Neuronal stem cell (in vitro differentiated cells): ENCODE results near the gene RYR2.

Experiments used
- DNase-seq: peaks from one replicate; pipeline ENCODE4 v3.0.0-alpha.2; 2013; ENCODE audit warnings: low spot score
- H2AFZ ChIP-seq: one replicate; pipeline ENCODE4 v1.6.1; 2013; ENCODE audit warnings: mild to moderate bottlenecking, low read length, inconsistent platforms
- H2AK5ac ChIP-seq: 2 replicates; pipeline ENCODE4 v1.6.1; 2013; ENCODE audit warnings: low read depth, mild to moderate bottlenecking, inconsistent platforms, low read length, moderate library complexity, mixed read lengths
- H2BK120ac ChIP-seq: 2 replicates; pipeline ENCODE4 v1.6.1; 2013; ENCODE audit warnings: low read depth, mild to moderate bottlenecking, inconsistent platforms, low read length, moderate library complexity, mixed read lengths
- H2BK12ac ChIP-seq: one replicate; pipeline ENCODE4 v1.6.1; 2013; ENCODE audit warnings: low read length, inconsistent platforms
- H2BK15ac ChIP-seq: 2 replicates; pipeline ENCODE4 v1.6.1; 2013; ENCODE audit warnings: mild to moderate bottlenecking, low read length, inconsistent platforms, mixed read lengths
- H2BK5ac ChIP-seq: one replicate; pipeline ENCODE4 v1.6.1; 2013; ENCODE audit warnings: inconsistent platforms, mild to moderate bottlenecking, low read length, moderate library complexity
- H3K14ac ChIP-seq: one replicate; pipeline ENCODE4 v1.6.1; 2013; ENCODE audit warnings: low read length, inconsistent platforms
- H3K18ac ChIP-seq: 2 replicates; pipeline ENCODE4 v1.6.1; 2013; ENCODE audit warnings: low read length, inconsistent platforms
- H3K23ac ChIP-seq: 2 replicates; pipeline ENCODE4 v1.6.1; 2013; ENCODE audit warnings: low read depth, mild to moderate bottlenecking, mixed read lengths, low read length, inconsistent platforms; ENCODE audit not compliant: poor library complexity
- H3K27ac ChIP-seq: replicated peaks from 3 replicates; pipeline ENCODE4 v1.5.1; 2013; ENCODE audit warnings: low read length, inconsistent platforms
- H3K27me3 ChIP-seq, 3 experiments: 2 replicates each; pipeline ENCODE4 v1.6.1; 2013; ENCODE audit warnings: low read length in 3 of 3, mild to moderate bottlenecking in 2 of 3, inconsistent platforms in 1 of 3, low read depth in 1 of 3, mixed read lengths in 1 of 3, moderate library complexity in 1 of 3; ENCODE audit not compliant: control insufficient read depth in 3 of 3, insufficient read depth in 3 of 3
- H3K36me3 ChIP-seq, 2 donors: replicated peaks in 1 of 2; 2 replicates each; pipeline ENCODE4 v1.6.1; 2013; ENCODE audit warnings: low read length in 2 of 2; ENCODE audit not compliant: control insufficient read depth in 2 of 2, insufficient read depth in 2 of 2
- H3K4ac ChIP-seq: 2 replicates; pipeline ENCODE4 v1.6.1; 2013; ENCODE audit warnings: inconsistent platforms, mild to moderate bottlenecking, low read length, moderate library complexity
- H3K4me1 ChIP-seq, 2 donors: 1 replicate in 1 of 2; 2 replicates in 1 of 2; pipeline ENCODE4 v1.6.1; 2013; ENCODE audit warnings: low read length in 2 of 2, low read depth in 1 of 2; ENCODE audit not compliant: control insufficient read depth in 2 of 2, insufficient read depth in 1 of 2
- H3K4me2 ChIP-seq: one replicate; pipeline ENCODE4 v1.6.1; 2013; ENCODE audit warnings: mild to moderate bottlenecking, low read length, inconsistent platforms; ENCODE audit not compliant: insufficient read depth, poor library complexity, severe bottlenecking
- H3K4me3 ChIP-seq, 2 donors: 2 replicates each; pipeline ENCODE4 v1.5.1; 2013; ENCODE audit warnings: low read length in 2 of 2, mild to moderate bottlenecking in 2 of 2, inconsistent platforms in 1 of 2, moderate library complexity in 1 of 2
- H3K79me1 ChIP-seq: one replicate; pipeline ENCODE4 v1.6.1; 2013; ENCODE audit warnings: low read depth, mild to moderate bottlenecking, inconsistent platforms, low read length, moderate library complexity
- H3K9ac ChIP-seq: one replicate; pipeline ENCODE4 v1.6.1; 2013; ENCODE audit warnings: mild to moderate bottlenecking, low read depth, low read length, inconsistent platforms; ENCODE audit not compliant: poor library complexity
- H3K9me3 ChIP-seq, 2 donors: replicated peaks in 1 of 2; 2 replicates each; pipeline versions ENCODE3 to v1.6.1; 2013; ENCODE audit warnings: low read length in 2 of 2, mild to moderate bottlenecking in 2 of 2, inconsistent platforms in 1 of 2, low read depth in 1 of 2, mixed read lengths in 1 of 2, moderate library complexity in 1 of 2; ENCODE audit not compliant: control insufficient read depth in 2 of 2, insufficient read depth in 1 of 2
- H4K8ac ChIP-seq: one replicate; pipeline ENCODE4 v1.6.1; 2013; ENCODE audit warnings: low read depth, mild to moderate bottlenecking, inconsistent platforms, low read length, moderate library complexity
- H4K91ac ChIP-seq: one replicate; pipeline ENCODE4 v1.6.1; 2013; ENCODE audit warnings: low read length, low read depth, mild to moderate bottlenecking, inconsistent platforms; ENCODE audit not compliant: poor library complexity
- WGBS, 2 donors: extraction: QIAGEN DNeasy Blood & Tissue Kit; methylation state at CpG; one replicate each; pipeline ENCODE4 v1.1.7; 2013; ENCODE audit warnings: missing lambda C conversion rate in 2 of 2, mixed read lengths in 1 of 2; ENCODE audit not compliant: insufficient read length in 2 of 2, insufficient replicate concordance in 1 of 2; ENCODE audit errors: extremely low coverage in 2 of 2; 5-methylcytosine and 5-hydroxymethylcytosine counted together

The RYR2 gene

DNA sequence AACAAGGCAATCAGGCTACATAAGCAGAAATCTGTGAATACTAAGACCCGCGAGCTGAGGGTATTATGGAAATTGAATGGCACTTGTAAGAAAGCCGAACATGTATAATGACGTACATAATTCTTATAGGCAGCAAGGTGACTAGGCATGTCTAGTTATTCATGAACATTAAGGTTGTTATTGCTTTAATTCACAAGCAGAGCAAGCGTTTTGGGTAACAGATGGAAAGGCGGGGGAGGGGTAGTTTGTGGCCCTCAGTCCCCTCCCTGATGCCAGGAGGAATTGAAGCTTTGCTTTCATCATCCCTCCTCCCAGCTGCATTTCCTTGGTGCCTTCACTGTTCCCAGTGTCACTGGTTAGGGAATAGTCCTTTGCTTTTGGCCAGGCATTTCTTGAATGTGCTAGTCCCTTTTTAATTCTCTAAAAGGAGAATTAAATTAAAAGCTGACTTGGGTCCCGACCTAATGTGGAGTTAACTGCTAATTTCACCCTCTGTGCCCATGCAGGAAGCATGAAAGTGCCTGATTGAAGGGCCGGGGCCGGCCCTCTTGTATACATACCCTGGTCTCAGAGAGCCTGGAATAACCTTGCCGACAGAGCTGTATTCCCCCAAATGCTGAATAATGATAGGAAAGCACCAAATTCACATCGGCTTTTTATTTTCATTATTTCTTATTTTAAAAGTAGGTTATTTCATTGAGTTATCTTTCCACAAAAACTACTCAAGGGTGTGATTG, 42.5 kb downstream of the RYR2 start:
- Histone ChIP-seq H2AFZ (no peak overlapping the region), H3K27ac (no peak overlapping the region), H3K27me3 (no peaks in the 10 kb centered on the region), H2BK120ac (no peak overlapping the region), H3K23ac (no peak overlapping the region), H3K18ac (no peak overlapping the region), H3K14ac (no peak overlapping the region), H3K4ac (no peak overlapping the region), H4K8ac (no peak overlapping the region), H3K79me1 (no peaks in the 10 kb centered on the region), H3K4me2 (no peak overlapping the region), H2BK15ac (no peak overlapping the region), H2BK5ac (no peak overlapping the region), H3K9me3 (no peaks in the 10 kb centered on the region), H3K4me1 (no peaks in the 10 kb centered on the region), H2BK12ac (no peak overlapping the region), H3K9ac (no peak overlapping the region), H3K36me3 (no peaks in the 10 kb centered on the region), H2AK5ac (no peak overlapping the region), H4K91ac (no peak overlapping the region), H3K4me3 (no peak overlapping the region)
- no peak for DNase-seq
- WGBS, 2 donors = no CpG with 5 or more reads among the region's 11 CpGs

- no peak overlapping the region for H2BK120ac ChIP-seq
- no peak overlapping the region for H3K4me2 ChIP-seq
- no peak overlapping the region for H2BK12ac ChIP-seq
- H3K4me1 ChIP-seq = no peaks in the 10 kb centered on the region
- H4K8ac ChIP-seq = no peak overlapping the region
- H3K14ac ChIP-seq = no peak overlapping the region
- no peak overlapping the region for H2AFZ ChIP-seq
- no peak overlapping the region for H3K4ac ChIP-seq
- H3K27ac ChIP-seq = no peak overlapping the region
- DNase-seq = no peak
- no peaks in the 10 kb centered on the region for H3K9me3 ChIP-seq
- no peaks in the 10 kb centered on the region for H3K36me3 ChIP-seq
- H3K23ac ChIP-seq = no peak overlapping the region
- no peak overlapping the region for H2BK5ac ChIP-seq
- H2AK5ac ChIP-seq = no peak overlapping the region
- no peak overlapping the region for H3K4me3 ChIP-seq
- H3K27me3 ChIP-seq = no peaks in the 10 kb centered on the region
- H3K9ac ChIP-seq = no peak overlapping the region
- no CpG with 5 or more reads among the region's 3 CpGs for WGBS, 2 donors
- H2BK15ac ChIP-seq = no peak overlapping the region
- H3K79me1 ChIP-seq = no peaks in the 10 kb centered on the region
- H4K91ac ChIP-seq = no peak overlapping the region
- no peak overlapping the region for H3K18ac ChIP-seq
These were observed 49.7 kb downstream of the RYR2 start for GRCh38 chr1:237091691-237092090.

DNA sequence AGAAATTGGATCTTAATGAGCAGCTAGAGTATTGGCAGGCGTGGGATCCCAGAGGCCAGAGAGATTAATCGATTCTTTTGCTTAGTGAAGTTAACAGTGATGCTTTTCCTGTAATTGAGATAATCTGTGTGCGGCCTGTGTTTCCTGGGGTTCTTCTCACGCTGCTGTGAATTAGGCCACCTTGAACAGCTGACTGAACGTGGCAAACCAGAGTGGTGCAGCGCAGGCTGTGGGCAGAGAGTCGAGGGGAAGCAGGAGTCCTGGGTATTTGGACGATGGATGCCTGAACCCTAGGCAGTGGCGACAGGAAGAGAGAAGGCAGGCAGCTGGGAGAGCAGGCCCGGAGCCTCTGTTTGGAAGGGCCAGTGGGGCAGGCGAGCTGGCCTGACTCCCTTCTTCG, 51.7 kb downstream of the RYR2 start:
- H2BK15ac ChIP-seq = no peak overlapping the region

DNA sequence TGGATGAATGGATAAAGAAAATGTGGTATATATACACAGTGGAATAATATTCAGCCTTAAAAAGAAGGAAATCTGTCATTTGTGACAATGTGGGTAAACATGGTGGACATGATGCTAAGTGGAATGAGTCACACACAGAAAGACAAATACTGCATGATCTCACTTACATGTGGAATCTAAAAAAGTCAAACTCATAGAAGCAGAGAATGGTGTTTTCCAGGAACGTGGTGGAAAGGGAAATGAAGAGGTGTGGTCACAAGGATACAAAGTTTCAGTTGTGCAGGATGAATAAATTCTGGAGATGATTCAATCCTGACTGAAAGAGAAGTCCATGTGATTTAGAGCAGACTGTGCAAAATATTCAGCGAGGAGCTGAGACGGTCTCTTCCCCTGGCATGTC, 56.6 kb downstream of the RYR2 start:
- H2AFZ ChIP-seq = no peak overlapping the region
- no peak overlapping the region for H3K23ac ChIP-seq
- no peak overlapping the region for H2BK15ac ChIP-seq
- H2BK5ac ChIP-seq = no peak overlapping the region
- no peak overlapping the region for H3K9ac ChIP-seq
- no peak overlapping the region for H2BK120ac ChIP-seq
- H3K14ac ChIP-seq = no peak overlapping the region
- no peak for DNase-seq
- no peak overlapping the region for H3K4me3 ChIP-seq
- no peak overlapping the region for H2AK5ac ChIP-seq
- no peak overlapping the region for H4K8ac ChIP-seq
- no peak overlapping the region for H4K91ac ChIP-seq
- H3K36me3 ChIP-seq = no peaks in the 10 kb centered on the region
- H3K4me1 ChIP-seq = no peaks in the 10 kb centered on the region
- no peaks in the 10 kb centered on the region for H3K27me3 ChIP-seq
- H3K4me2 ChIP-seq = no peak overlapping the region
- no CpG with 5 or more reads among the region's 3 CpGs for WGBS, 2 donors
- no peak overlapping the region for H2BK12ac ChIP-seq
- no peaks in the 10 kb centered on the region for H3K79me1 ChIP-seq
- no peak overlapping the region for H3K27ac ChIP-seq
- peaks cover 0 to 2% of the 10 kb centered on the region in 2 donors for H3K9me3 ChIP-seq
- no peak overlapping the region for H3K18ac ChIP-seq
- no peak overlapping the region for H3K4ac ChIP-seq

More for the DNA sequence above, 51.7 kb downstream of the RYR2 start:
- Histone ChIP-seq H3K18ac (no peak overlapping the region), H2BK12ac (no peak overlapping the region), H3K4me2 (no peak overlapping the region), H2AFZ (no peak overlapping the region), H4K91ac (no peak overlapping the region), H3K9ac (no peak overlapping the region), H2BK120ac (no peak overlapping the region), H3K23ac (no peak overlapping the region), H3K27me3 (no peaks in the 10 kb centered on the region), H3K14ac (no peak overlapping the region), H3K27ac (no peak overlapping the region), H3K4me3 (no peak overlapping the region), H3K4me1 (no peaks in the 10 kb centered on the region), H2BK5ac (no peak overlapping the region), H2AK5ac (no peak overlapping the region), H3K79me1 (no peaks in the 10 kb centered on the region), H4K8ac (no peak overlapping the region), H3K9me3 (no peaks in the 10 kb centered on the region), H3K4ac (no peak overlapping the region), H3K36me3 (no peaks in the 10 kb centered on the region)
- DNase-seq = no peak
- WGBS, 2 donors = no CpG with 5 or more reads among the region's 12 CpGs
